Regular cardiac myocyte (primary cell): ENCODE data around the gene RRAGA. TPM values are rescaled to one million over a fixed set of nuclear protein-coding genes. Genes with fewer than 3 reads are reported as not detected.

ENCODE experiments used
- total RNA-seq: library from RNA; depleted of rRNA; stranded (reverse); fragments of >200 nt; gene quantifications from 2 replicates; pipeline ENCODE4 v1.2.3, GENCODE V29; 2014

RRAGA gene, protein sequence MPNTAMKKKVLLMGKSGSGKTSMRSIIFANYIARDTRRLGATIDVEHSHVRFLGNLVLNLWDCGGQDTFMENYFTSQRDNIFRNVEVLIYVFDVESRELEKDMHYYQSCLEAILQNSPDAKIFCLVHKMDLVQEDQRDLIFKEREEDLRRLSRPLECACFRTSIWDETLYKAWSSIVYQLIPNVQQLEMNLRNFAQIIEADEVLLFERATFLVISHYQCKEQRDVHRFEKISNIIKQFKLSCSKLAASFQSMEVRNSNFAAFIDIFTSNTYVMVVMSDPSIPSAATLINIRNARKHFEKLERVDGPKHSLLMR
- total RNA-seq: 42.3 and 103 TPM in 2 replicates

DNA sequence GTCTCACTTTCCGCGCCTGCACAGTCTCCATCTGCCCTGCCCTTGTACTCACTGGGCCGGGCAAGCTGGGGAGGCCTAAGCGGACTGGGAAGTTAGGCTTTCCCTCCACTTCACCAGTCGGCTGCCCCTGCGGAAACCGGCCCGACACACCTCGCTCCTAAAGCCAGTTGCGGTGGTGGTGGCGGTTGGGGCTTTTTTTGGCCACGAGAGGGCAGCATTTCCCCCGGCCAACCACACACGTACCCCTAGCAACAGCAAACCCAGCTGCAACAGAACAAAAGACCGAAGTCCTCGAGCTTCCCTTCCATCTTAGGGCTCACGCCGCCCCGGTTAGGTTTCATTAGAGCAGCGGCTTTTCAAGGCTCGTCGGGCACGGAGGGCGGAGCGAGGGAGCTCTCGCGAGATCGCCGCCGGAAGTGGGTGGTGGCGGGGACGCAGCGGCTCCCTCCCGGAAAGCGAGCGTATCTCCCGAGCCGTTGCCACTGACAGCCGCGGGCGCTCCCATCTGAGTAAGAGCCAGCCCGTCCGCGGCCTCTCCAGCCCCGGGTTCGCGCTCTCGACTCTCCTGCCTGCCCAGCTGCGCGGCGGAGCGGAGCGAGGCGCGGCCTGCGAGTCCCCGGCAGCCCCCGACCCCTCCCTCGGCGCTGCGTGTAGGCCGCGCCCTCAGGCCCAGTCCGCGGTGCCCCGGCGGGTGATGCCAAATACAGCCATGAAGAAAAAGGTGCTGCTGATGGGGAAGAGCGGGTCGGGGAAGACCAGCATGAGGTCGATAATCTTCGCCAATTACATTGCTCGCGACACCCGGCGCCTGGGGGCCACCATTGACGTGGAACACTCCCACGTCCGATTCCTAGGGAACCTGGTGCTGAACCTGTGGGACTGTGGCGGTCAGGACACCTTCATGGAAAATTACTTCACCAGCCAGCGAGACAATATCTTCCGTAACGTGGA, at the start of gene RRAGA:
RRAGA (plus strand) TSS at position 462 of the 951 bp plus-strand sequence; CDS start at position 695, 233 bp downstream.

DNA sequence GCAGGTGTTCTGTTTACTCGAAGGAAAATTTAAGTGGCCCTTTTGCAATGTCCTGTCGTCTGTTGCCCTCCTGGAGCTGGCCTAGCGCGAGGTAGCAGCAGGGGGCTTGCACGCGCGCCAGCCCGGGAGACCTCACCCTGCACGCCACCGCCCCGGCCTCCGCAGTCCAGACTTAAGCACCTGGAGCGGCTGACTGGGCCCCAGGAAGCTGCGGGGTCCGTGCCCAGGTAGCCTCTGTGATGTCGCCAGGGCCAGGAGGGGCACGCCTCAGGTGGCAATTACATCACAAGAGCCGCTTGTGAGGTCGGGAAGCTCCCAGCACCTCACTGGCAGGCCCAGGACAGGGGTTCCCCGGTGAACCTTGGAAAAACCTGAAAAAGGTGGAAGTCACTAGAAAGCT, 16.2 kb upstream of the RRAGA start, which contains the start of gene SAXO1:
SAXO1 (minus strand) TSS at position 195 of the 400 bp plus-strand sequence. CDS start 301 bp downstream, outside the sequence.

Other genes with a start within 250 kb of the RRAGA start
- gene SAXO1, start 16.2 kb upstream of the RRAGA start, total RNA-seq: under 0.01 TPM in 1 of 2 replicates, not detected in the other
- 14.9 and 19.9 TPM in 2 replicates for gene HAUS6, start 53.5 kb downstream of the RRAGA start, total RNA-seq
- 132 and 2,811 TPM in 2 replicates for gene PLIN2, start 78.1 kb downstream of the RRAGA start, total RNA-seq
- gene DENND4C, start 181.3 kb downstream of the RRAGA start, total RNA-seq: 40.5 and 86.0 TPM in 2 replicates